Astrocyte (in vitro differentiated cells and primary cell): Measurements from ENCODE around the gene PCDHGA7. TPM values are rescaled to one million over a fixed set of nuclear protein-coding genes. Genes with fewer than 3 reads are reported as not detected.

Experiments
- DNase-seq: peaks from one replicate; pipeline ENCODE4 v3.0.0-alpha.2; 2010; ENCODE audit warnings: low read depth
- FAIRE-seq: peaks from 2 replicates; lab custom pipeline; 2011; peaks lifted over from hg19 to GRCh38; lab: Jason Lieb, UNC
- H2AFZ ChIP-seq: 2 replicates; pipeline ENCODE4 v1.6.0; 2012; ENCODE audit warnings: low read depth, low read length, inconsistent platforms
- H3K27ac ChIP-seq: 2 replicates; pipeline ENCODE4 v1.5.1; 2011; ENCODE audit warnings: low read depth, low read length, inconsistent platforms
- H3K27me3 ChIP-seq: 2 replicates; pipeline ENCODE4 v1.6.0; 2011; ENCODE audit warnings: low read length, inconsistent platforms; ENCODE audit not compliant: insufficient read depth
- H3K36me3 ChIP-seq: 2 replicates; pipeline ENCODE4 v1.5.1; 2011; ENCODE audit warnings: low read length, inconsistent platforms; ENCODE audit not compliant: insufficient read depth
- H3K4me1 ChIP-seq: 2 replicates; pipeline ENCODE4 v1.5.1; 2011; ENCODE audit warnings: low read length, inconsistent platforms; ENCODE audit not compliant: insufficient read depth
- H3K4me2 ChIP-seq: 2 replicates; pipeline ENCODE4 v1.6.0; 2012; ENCODE audit warnings: low read length, inconsistent platforms
- H3K4me3 ChIP-seq: 2 replicates; pipeline ENCODE4 v1.5.1; 2011; ENCODE audit warnings: low read depth, mild to moderate bottlenecking, low read length, inconsistent platforms; ENCODE audit not compliant: insufficient read depth
- H3K79me2 ChIP-seq: 2 replicates; pipeline ENCODE4 v1.6.0; 2012; ENCODE audit warnings: mild to moderate bottlenecking, low read length, inconsistent platforms; ENCODE audit not compliant: insufficient read depth
- H3K9ac ChIP-seq: 2 replicates; pipeline ENCODE4 v1.6.0; 2012; ENCODE audit warnings: mild to moderate bottlenecking, low read length, inconsistent platforms
- H3K9me3 ChIP-seq: 2 replicates; pipeline ENCODE4 v1.5.1; 2012; ENCODE audit warnings: low read depth, mild to moderate bottlenecking, low read length, inconsistent platforms; ENCODE audit not compliant: insufficient read depth
- H4K20me1 ChIP-seq: 2 replicates; pipeline ENCODE4 v1.6.0; 2012; ENCODE audit warnings: low read length, inconsistent platforms; ENCODE audit not compliant: insufficient read depth
- H3K27ac Mint-ChIP-seq: one replicate; pipeline ENCODE4 v1.8.0; 2021; ENCODE audit warnings: mild to moderate bottlenecking, mixed read lengths; ENCODE audit not compliant: unreplicated experiment
- H3K27me3 Mint-ChIP-seq: one replicate; pipeline ENCODE4 v1.8.0; 2021; ENCODE audit warnings: low read depth, mixed read lengths; ENCODE audit not compliant: unreplicated experiment
- H3K36me3 Mint-ChIP-seq: one replicate; pipeline ENCODE4 v1.8.0; 2021; ENCODE audit warnings: low read depth, mixed read lengths; ENCODE audit not compliant: unreplicated experiment
- H3K4me1 Mint-ChIP-seq: one replicate; pipeline ENCODE4 v1.8.0; 2021; ENCODE audit warnings: low read depth, mixed read lengths; ENCODE audit not compliant: unreplicated experiment
- H3K4me3 Mint-ChIP-seq: one replicate; pipeline ENCODE4 v1.8.0; 2021; ENCODE audit warnings: mild to moderate bottlenecking, moderate library complexity, mixed read lengths; ENCODE audit not compliant: unreplicated experiment
- H3K9me3 Mint-ChIP-seq: one replicate; pipeline ENCODE4 v1.8.0; 2021; ENCODE audit warnings: mild to moderate bottlenecking, mixed read lengths; ENCODE audit not compliant: unreplicated experiment
- CTCF ChIP-seq: IDR thresholded peaks from 2 replicates; pipeline ENCODE4 v1.5.1; 2011; ENCODE audit warnings: low read depth, mild to moderate bottlenecking, inconsistent platforms, low read length, moderate library complexity; ENCODE audit not compliant: insufficient read depth
- EZH2 ChIP-seq: IDR thresholded peaks from 2 replicates; pipeline ENCODE4 v1.6.1; 2012; ENCODE audit warnings: mild to moderate bottlenecking, low read length, inconsistent platforms; ENCODE audit not compliant: insufficient read depth
- total RNA-seq: library from RNA; stranded (reverse); gene quantifications from 2 replicates; pipeline ENCODE4 v1.2.1, GENCODE V29; 2021

The PCDHGA7 gene
- total RNA-seq, 1 donor from 2014 or later = 0.57 TPM

- H3K4me1 Mint-ChIP-seq = peaks cover 1% of the 10 kb centered on the region
- peaks cover 48% of the 10 kb centered on the region for H3K9me3 ChIP-seq
- H3K79me2 ChIP-seq = no peaks in the 10 kb centered on the region
- H3K27ac Mint-ChIP-seq = no peak overlapping the region
- H3K4me3 ChIP-seq = no peak overlapping the region
- H3K36me3 ChIP-seq = no peaks in the 10 kb centered on the region
- no peak overlapping the region for H3K9ac ChIP-seq
- H3K27me3 Mint-ChIP-seq = no peaks in the 10 kb centered on the region
- no peak for DNase-seq
- H3K27me3 ChIP-seq = no peaks in the 10 kb centered on the region
- TF ChIP-seq CTCF = no peak
- H3K27ac ChIP-seq = no peak overlapping the region
- H2AFZ ChIP-seq = no peak overlapping the region
- peaks cover 43% of the 10 kb centered on the region for H3K9me3 Mint-ChIP-seq
- no peaks in the 10 kb centered on the region for H3K4me1 ChIP-seq
- H3K36me3 Mint-ChIP-seq = peaks cover 24% of the 10 kb centered on the region
- FAIRE-seq = no peak
- H4K20me1 ChIP-seq = no peaks in the 10 kb centered on the region
- H3K4me2 ChIP-seq = no peak overlapping the region
- no peak overlapping the region for H3K4me3 Mint-ChIP-seq
These were observed 6.9 kb downstream of the PCDHGA7 start for GRCh38 chr5:141389153-141390042.

- Histone ChIP-seq H3K9ac (no peak within 1 kb of the TSS), H2AFZ (peak within 1 kb of the TSS; percentile 20), H3K4me1 (no peaks in the 10 kb centered on the region), H3K27ac (no peak within 1 kb of the TSS), H3K36me3 (no peaks in the 10 kb centered on the region), H3K4me2 (no peak within 1 kb of the TSS), H4K20me1 (no peaks in the 10 kb centered on the region), H3K9me3 (peaks cover 47% of the 10 kb centered on the region), H3K79me2 (no peaks in the 10 kb centered on the region), H3K4me3 (no peak within 1 kb of the TSS), H3K27me3 (no peaks in the 10 kb centered on the region)
- FAIRE-seq = no peak
- Mint-ChIP-seq H3K4me3 (no peak within 1 kb of the TSS), H3K9me3 (peaks cover 44% of the 10 kb centered on the region), H3K4me1 (peaks cover 1% of the 10 kb centered on the region), H3K27me3 (no peaks in the 10 kb centered on the region), H3K27ac (no peak within 1 kb of the TSS), H3K36me3 (peaks cover 28% of the 10 kb centered on the region)
- DNase-seq = no peak
- TF ChIP-seq CTCF = no peak
- TF ChIP-seq EZH2 = no peak
These were observed 10.1 kb downstream of the PCDHGA7 start, which contains the start of gene PCDHGA8 for GRCh38 chr5:141392429-141393198. PCDHGA8 (plus strand) TSS chr5:141392633; CDS start chr5:141392814, 181 bp downstream.
